BE2C (cell line): Measurements from ENCODE around the gene CD164L2.
"Not testable (repeated sequence)": the region's sequence is repeated elsewhere in the genome, so short reads cannot be mapped to it uniquely, and the experiment has no call there.

Experiments
- DNase-seq: peaks from one replicate; pipeline ENCODE4 v3.0.0-alpha.2; 2020
- H3K27me3 ChIP-seq: fragments of 250-450 bp; sonication (Bioruptor Pico); 2 replicates; pipeline ENCODE4 v1.5.1; 2020; ENCODE audit warnings: mild to moderate bottlenecking
- H3K36me3 ChIP-seq: fragments of 250-450 bp; sonication (Bioruptor Pico); 2 replicates; pipeline ENCODE4 v1.5.1; 2020; ENCODE audit warnings: mild to moderate bottlenecking
- H3K4me1 ChIP-seq: fragments of 250-450 bp; sonication (Bioruptor Pico); 2 replicates; pipeline ENCODE4 v1.5.1; 2020
- H3K4me3 ChIP-seq: 2 replicates; pipeline ENCODE4 v1.5.1; 2011; ENCODE audit warnings: low read depth, low read length
- H3K9me3 ChIP-seq: fragments of 250-450 bp; sonication (Bioruptor Pico); 2 replicates; pipeline ENCODE4 v1.5.1; 2020
- CTCF ChIP-seq: IDR thresholded peaks from 2 replicates; pipeline ENCODE4 v1.5.1; 2012; ENCODE audit warnings: mild to moderate bottlenecking, low read depth, low read length

CD164L2 gene

GRCh38 chr1:27406362-27406680 is 23.2 kb upstream of the CD164L2 start:
- no peak for TF ChIP-seq CTCF
- Histone ChIP-seq H3K36me3 (no peaks in the 10 kb centered on the region), H3K4me1 (no peaks in the 10 kb centered on the region), H3K9me3 (no peaks in the 10 kb centered on the region), H3K4me3 (no peak overlapping the region), H3K27me3 (no peaks in the 10 kb centered on the region)
- DNase-seq: no peak

DNA sequence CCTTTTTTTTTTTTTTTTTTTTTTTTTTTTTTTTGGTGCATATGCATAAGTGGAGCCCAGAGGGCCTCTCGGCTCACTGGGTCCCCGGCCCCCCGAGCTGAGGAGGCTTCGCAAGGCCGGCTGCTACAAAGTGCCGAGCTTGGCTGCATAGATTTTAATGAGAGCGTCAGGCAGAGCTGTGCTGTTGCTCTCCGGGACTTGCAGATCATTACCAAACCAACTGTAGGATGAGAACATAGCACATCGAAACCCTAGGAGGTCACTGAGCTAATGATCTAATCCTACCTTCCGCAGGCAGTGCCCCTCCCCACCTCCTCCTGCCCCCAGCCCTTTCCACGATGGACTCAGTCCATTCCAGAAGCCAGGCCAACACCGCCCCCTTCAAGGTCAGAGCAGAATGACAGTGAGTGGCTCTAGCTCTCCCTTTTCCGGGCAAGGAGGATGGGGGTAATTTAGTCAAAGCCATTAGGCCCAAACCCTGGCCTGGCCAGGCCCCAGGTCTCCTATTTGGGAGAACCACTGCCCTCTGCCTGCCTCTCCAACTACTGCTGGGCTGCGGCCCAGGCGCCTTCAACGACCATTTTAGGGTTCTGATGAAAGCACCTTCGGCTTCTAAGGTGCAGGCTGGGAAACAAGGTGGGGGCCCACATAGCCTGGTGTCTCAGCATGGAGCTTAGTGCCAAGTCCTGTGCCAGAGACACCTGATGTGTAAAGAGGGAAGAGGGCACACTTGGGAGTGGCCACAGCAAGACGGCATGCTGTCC is 22.6 kb upstream of the CD164L2 start:
- H3K27me3 ChIP-seq, DNase-seq, H3K9me3 ChIP-seq, H3K36me3 ChIP-seq, H3K4me3 ChIP-seq, H3K4me1 ChIP-seq: not testable (repeated sequence)

DNA sequence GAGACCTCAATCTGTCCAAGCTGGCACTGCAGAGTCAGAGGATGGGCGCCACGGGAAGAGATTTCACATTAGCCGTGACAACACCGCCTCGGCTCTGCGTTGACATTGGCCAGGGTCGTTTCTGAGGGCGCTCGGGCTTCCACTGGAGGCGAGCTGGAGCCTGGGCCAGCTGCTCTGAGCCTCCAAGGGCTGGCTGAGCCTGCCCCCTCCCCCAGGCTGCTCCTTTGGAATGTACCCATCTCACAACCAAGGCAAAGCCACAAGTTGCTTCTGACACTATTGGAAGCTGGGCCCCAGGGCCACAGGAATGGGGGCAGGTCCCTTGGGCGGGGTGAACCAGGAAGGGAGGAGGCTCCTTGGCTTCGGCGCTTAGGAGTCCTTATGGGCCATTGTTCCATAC is 21.9 kb upstream of the CD164L2 start:
- TF ChIP-seq CTCF: no peak
- Histone ChIP-seq H3K27me3 (no peaks in the 10 kb centered on the region), H3K4me3 (no peak overlapping the region), H3K9me3 (no peaks in the 10 kb centered on the region), H3K36me3 (no peaks in the 10 kb centered on the region), H3K4me1 (no peaks in the 10 kb centered on the region)
- no peak for DNase-seq

DNA sequence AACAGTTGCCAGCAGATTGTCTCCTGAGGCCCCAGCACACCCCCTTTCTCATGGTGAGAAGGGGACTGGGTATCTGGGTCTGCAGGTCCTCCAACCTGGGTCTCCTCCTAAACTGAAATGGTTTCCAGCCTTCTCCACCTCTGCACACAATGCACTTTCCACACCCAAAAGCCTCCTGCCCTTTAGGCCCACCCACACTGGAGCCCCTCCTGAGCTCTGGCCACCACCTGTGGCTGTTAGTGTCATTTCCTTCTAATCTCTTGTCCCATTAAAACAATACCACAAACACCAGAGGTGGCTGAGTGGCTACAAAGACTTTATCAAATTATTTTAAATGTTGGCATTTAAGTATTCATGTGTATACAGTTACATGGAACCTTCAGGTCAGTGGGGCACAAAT is 20.8 kb upstream of the CD164L2 start:
- no peak overlapping the region for H3K4me3 ChIP-seq
- no peaks in the 10 kb centered on the region for H3K4me1 ChIP-seq
- no peaks in the 10 kb centered on the region for H3K27me3 ChIP-seq
- H3K9me3 ChIP-seq: no peaks in the 10 kb centered on the region
- TF ChIP-seq CTCF: no peak
- DNase-seq: no peak
- H3K36me3 ChIP-seq: no peaks in the 10 kb centered on the region

GRCh38 chr1:27403065-27403726 is 20.1 kb upstream of the CD164L2 start:
- DNase-seq: peak; percentile 26
- H3K36me3 ChIP-seq: no peaks in the 10 kb centered on the region
- TF ChIP-seq CTCF: peak; percentile 16; the same call in 1 of the 2 replicates
- H3K27me3 ChIP-seq: no peaks in the 10 kb centered on the region
- no peaks in the 10 kb centered on the region for H3K9me3 ChIP-seq
- no peaks in the 10 kb centered on the region for H3K4me1 ChIP-seq
- H3K4me3 ChIP-seq: no peak overlapping the region

DNA sequence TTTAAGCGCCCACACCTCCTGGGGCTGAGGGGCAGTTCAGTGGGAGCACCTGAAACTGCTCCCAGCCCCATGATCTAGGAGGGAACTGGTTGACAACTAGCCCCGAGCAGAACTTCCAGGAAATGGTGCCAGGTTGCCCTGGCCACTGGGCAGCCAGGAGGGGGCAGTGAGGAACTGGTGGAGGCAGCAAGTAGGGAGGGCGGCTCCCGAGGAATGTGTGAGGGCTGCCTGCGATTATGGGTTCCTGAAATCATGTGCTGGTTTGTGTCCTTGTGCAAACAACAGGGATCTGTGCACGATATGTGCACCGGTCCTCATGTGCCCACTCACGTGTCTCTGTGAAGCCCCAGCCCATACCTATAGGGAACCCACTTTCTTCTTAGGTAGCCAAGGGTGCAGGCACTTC is 19.2 kb upstream of the CD164L2 start:
- H3K36me3 ChIP-seq: no peaks in the 10 kb centered on the region
- TF ChIP-seq CTCF: peak; percentile 20

More for the DNA sequence above, 19.2 kb upstream of the CD164L2 start:
- H3K9me3 ChIP-seq: no peaks in the 10 kb centered on the region
- no peak for DNase-seq
- H3K4me1 ChIP-seq: no peaks in the 10 kb centered on the region
- H3K4me3 ChIP-seq: no peak overlapping the region
- H3K27me3 ChIP-seq: no peaks in the 10 kb centered on the region
